Right atrium auricular region (tissue), 2 donors: Measurements from ENCODE around the gene OVOL3. TPM values are rescaled to one million over a fixed set of nuclear protein-coding genes. Genes with fewer than 3 reads are reported as not detected.

Source experiments
- DNase-seq: peaks from one replicate; pipeline ENCODE4 v3.0.0-alpha.2; 2019; ENCODE audit warnings: low spot score
- H3K27ac ChIP-seq, 2 donors: fragments of 200-600 bp; sonication (generic); 1 replicate in 1 of 2; 2 replicates in 1 of 2; pipeline ENCODE4 v1.5.1; 2016 to 2019
- H3K27me3 ChIP-seq, 2 donors: fragments of 200-600 bp; sonication (generic); one replicate each; pipeline versions ENCODE4 v1.5.1 to v1.6.0; 2017 to 2019
- H3K36me3 ChIP-seq: fragments of 200-600 bp; sonication (generic); one replicate; pipeline ENCODE4 v1.5.1; 2016
- H3K4me1 ChIP-seq, 2 donors: fragments of 200-600 bp; sonication (generic); one replicate each; pipeline versions ENCODE4 v1.5.1 to v1.6.0; 2017 to 2019
- H3K4me3 ChIP-seq, 2 donors: fragments of 200-600 bp; sonication (generic); 1 replicate in 1 of 2; 2 replicates in 1 of 2; pipeline ENCODE4 v1.5.1; 2017 to 2019; ENCODE audit warnings: mild to moderate bottlenecking in 1 of 2, moderate library complexity in 1 of 2
- H3K9me3 ChIP-seq, 2 donors: fragments of 200-600 bp; sonication (generic); one replicate each; pipeline ENCODE4 v1.5.1; 2019
- total RNA-seq, 2 donors: library from RNA; depleted of rRNA; stranded (reverse); fragments of >200 nt; gene quantifications; one replicate each; pipeline ENCODE4 v1.1.0, GENCODE V29; 2016
- TF ChIP-seq, protein P1 (sequence below), 2 donors: fragments of 200-600 bp; sonication (generic); IDR thresholded peaks; one replicate each; pipeline ENCODE4 v1.5.1; 2019; ENCODE audit warnings: antibody characterized with exemption in 2 of 2

The OVOL3 gene
- total RNA-seq, 2 donors from 2014 or later: not detected

DNA sequence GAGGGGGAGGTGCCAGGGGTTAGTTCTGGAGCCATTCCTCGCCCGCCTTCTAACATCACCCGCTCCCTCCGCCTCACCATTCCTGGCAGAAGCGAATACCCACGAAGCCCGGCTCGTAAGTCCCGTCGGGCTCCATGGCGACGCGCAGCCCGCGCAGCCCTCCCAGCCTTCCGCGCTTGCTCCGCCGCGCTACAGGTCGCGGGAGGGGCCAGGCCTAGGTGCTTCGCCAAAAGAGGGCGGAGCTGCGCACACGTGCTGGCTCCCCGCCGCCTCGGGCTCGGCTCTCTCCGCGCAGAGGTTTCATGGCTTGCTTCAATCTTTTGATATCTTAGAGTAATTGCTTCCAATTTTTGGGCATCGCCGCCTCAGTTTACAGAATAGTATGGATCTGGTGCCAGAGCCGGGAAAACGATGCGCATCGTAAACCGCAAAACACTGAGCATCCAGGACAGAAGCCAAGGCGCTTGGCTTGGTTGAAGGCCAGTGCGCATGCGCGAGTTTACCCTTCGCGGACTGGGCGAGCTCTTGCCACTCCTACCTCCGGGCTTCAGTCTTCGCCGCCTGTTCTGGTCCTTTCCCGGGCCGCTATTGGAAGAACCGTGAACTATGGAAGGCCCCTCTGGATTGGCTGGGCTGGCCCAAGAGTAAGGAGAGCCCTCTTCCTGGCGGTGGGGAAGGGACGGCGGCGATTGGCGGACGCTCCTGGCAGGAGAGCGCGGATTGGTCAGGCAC, 3.9 kb downstream of the OVOL3 start, which contains the start of gene POLR2I:
Gene POLR2I, minus strand, starts transcription at position 155 of the 732 bp plus-strand sequence. Its CDS starts 19 bp downstream, at position 136.
- TF ChIP-seq, protein P1, sequence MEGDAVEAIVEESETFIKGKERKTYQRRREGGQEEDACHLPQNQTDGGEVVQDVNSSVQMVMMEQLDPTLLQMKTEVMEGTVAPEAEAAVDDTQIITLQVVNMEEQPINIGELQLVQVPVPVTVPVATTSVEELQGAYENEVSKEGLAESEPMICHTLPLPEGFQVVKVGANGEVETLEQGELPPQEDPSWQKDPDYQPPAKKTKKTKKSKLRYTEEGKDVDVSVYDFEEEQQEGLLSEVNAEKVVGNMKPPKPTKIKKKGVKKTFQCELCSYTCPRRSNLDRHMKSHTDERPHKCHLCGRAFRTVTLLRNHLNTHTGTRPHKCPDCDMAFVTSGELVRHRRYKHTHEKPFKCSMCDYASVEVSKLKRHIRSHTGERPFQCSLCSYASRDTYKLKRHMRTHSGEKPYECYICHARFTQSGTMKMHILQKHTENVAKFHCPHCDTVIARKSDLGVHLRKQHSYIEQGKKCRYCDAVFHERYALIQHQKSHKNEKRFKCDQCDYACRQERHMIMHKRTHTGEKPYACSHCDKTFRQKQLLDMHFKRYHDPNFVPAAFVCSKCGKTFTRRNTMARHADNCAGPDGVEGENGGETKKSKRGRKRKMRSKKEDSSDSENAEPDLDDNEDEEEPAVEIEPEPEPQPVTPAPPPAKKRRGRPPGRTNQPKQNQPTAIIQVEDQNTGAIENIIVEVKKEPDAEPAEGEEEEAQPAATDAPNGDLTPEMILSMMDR (IDR thresholded peaks at IDR 0.05): no peak
- peak; percentile 100 for DNase-seq
- no peaks in the 10 kb centered on the region for H3K27me3 ChIP-seq
- peaks cover 0 to 23% of the 10 kb centered on the region in 2 donors for H3K4me1 ChIP-seq
- no peaks in the 10 kb centered on the region for H3K9me3 ChIP-seq
- peak within 1 kb of the TSS; percentile 66 to 90 for H3K4me3 ChIP-seq
- peak within 1 kb of the TSS; percentile 89 to 94 for H3K27ac ChIP-seq
- H3K36me3 ChIP-seq: peaks cover 43% of the 10 kb centered on the region

DNA sequence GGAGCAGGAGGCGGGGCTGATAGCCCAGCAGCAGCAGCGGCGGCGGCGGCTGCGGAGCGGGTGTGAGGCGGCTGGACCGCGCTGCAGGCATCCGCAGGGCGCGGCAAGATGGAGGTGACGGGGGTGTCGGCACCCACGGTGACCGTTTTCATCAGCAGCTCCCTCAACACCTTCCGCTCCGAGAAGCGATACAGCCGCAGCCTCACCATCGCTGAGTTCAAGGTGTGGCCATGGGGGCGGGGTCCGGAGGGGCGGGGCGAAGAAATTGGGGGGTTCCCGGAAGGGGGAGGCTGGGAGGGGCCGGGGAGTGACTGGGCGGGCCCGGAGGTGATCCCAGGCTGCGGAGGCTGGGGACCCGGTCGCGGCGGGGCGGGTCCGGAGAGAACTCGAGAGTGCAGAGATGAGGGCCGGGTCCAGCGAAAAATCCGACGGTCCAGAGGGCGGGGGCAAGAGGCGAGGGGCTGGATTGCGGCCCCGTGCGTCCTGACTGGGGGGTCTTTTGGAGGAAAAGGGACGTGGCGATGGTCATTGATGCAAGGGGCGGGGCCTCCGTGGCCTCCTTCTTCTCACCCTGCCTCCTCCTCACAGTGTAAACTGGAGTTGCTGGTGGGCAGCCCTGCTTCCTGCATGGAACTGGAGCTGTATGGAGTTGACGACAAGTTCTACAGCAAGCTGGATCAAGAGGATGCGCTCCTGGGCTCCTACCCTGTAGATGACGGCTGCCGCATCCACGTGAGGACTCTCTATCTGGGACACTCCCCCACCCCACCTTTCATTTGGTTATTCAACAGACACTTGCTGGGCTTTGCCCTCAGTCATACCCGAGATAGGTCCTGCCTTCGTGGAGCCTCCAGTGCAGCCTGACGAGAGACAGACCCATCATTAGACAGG, 4.8 kb downstream of the OVOL3 start, which contains the start of gene TBCB:
Gene TBCB, plus strand, starts transcription at position 16 of the 891 bp plus-strand sequence. Its CDS starts 93 bp downstream, at position 109.
- Histone ChIP-seq H3K4me3 (peak within 1 kb of the TSS; percentile 66 to 90), H3K27ac (peak within 1 kb of the TSS; percentile 89 to 94), H3K9me3 (no peaks in the 10 kb centered on the region), H3K4me1 (peaks cover 0 to 23% of the 10 kb centered on the region in 2 donors), H3K36me3 (peaks cover 43% of the 10 kb centered on the region), H3K27me3 (no peaks in the 10 kb centered on the region)
- TF ChIP-seq, protein P1 (IDR thresholded peaks at IDR 0.05): peak in 1 of 2 donors; percentile 13
- no peak for DNase-seq

DNA sequence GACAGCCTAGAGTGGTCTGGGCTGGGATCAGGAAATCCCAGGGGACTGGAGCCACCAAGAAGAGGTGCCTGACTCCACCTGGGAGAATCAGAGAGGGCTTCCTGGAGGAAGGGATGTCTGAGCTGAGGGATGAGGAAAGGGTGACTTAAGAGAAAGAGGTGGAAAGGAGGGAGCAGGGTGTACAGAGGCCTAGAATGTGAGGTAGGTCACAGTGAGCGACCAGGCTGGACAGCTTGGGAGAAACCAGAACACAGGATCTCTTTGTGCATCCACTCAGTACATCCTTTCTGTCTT, 5.3 kb downstream of the OVOL3 start:
- TF ChIP-seq, protein P1 (IDR thresholded peaks at IDR 0.05): no peak
- no peaks in the 10 kb centered on the region for H3K9me3 ChIP-seq
- H3K36me3 ChIP-seq: peaks cover 46% of the 10 kb centered on the region
- no peaks in the 10 kb centered on the region for H3K27me3 ChIP-seq
- H3K4me1 ChIP-seq: peaks cover 0 to 23% of the 10 kb centered on the region in 2 donors
- no peak for DNase-seq
- H3K27ac ChIP-seq: peak overlapping the region in 1 of 2 donors; percentile 89
- peak overlapping the region; percentile 66 to 90 for H3K4me3 ChIP-seq

DNA sequence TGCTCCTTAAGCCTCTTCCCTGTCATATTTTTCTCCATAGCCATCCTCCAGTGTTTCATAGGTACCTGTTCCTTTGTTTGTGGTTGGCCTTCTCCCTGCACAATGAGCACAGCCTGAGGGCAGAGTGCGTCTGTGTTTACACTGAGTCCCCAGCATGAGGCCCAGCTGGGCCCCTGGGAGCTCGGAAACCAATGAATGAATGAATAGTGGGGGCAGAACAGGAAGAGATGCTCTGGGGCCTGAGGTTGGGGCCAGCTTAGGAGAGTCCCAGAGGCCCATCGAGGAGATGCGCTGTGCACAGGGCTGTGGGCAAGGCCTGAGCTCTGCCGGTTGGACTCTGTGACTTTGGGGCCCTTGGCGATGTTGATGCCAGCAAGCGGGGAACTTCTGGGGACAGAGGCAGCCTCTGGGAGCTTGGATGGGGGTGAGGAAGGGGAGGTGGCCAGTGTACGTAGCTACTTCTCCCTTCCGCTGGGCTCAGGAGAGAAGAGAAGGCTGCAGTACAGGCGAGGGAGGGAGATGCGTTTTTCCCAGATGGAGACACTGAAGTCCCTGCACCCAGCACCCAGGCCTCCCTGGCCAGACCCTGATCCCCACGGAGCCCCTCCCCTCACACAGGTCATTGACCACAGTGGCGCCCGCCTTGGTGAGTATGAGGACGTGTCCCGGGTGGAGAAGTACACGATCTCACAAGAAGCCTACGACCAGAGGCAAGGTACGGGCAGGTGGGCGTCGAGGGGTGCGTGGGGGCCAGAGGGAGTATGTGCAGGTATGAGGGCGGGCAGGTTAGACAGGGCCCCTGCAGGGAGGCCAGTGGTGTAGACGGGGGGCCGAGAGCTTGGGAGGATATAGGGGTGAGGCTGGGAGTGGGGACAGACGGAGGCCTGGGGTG, 9.4 kb downstream of the OVOL3 start:
- no peak for DNase-seq
- H3K4me3 ChIP-seq: no peak overlapping the region
- no peak overlapping the region for H3K27ac ChIP-seq
- peaks cover 68% of the 10 kb centered on the region for H3K36me3 ChIP-seq
- TF ChIP-seq, protein P1 (IDR thresholded peaks at IDR 0.05): no peak
- H3K9me3 ChIP-seq: no peaks in the 10 kb centered on the region
- H3K4me1 ChIP-seq: peaks cover 0 to 12% of the 10 kb centered on the region in 2 donors
- no peaks in the 10 kb centered on the region for H3K27me3 ChIP-seq

DNA sequence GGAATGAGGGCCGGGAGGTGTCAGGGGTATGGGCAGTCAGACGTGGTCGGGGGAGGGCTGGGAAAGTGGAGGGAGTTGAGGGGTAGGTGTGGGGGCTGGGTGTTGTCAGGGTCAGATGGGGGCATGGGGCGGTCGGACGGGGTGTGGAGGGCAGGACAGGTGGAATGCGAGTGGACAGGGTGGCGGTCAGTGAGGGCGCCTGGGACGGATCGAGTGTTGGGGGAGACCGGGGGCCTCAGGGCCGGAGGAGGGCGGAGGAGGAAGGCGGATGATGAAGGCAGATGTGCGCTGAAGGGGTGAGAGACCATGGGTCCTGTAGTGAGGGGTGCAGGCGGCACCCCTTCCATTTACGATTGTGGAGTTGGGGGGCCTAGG, 10.0 kb downstream of the OVOL3 start:
- Histone ChIP-seq H3K27ac (no peak overlapping the region), H3K4me3 (no peak overlapping the region), H3K27me3 (no peaks in the 10 kb centered on the region), H3K36me3 (peaks cover 74% of the 10 kb centered on the region), H3K9me3 (no peaks in the 10 kb centered on the region), H3K4me1 (peaks cover 0 to 9% of the 10 kb centered on the region in 2 donors)
- TF ChIP-seq, protein P1 (IDR thresholded peaks at IDR 0.05): no peak
- DNase-seq: no peak
